NT2/D1 (cell line): ENCODE data around the gene AASS.
"Not testable (repeated sequence)": the region's sequence is repeated elsewhere in the genome, so short reads cannot be mapped to it uniquely, and the experiment has no call there.

ENCODE experiments used
- SUZ12 ChIP-seq: IDR thresholded peaks from 2 replicates; pipeline ENCODE4 v1.6.1; 2011; ENCODE audit not compliant: insufficient read length, insufficient read depth; ENCODE audit errors: extremely low read depth
- ZNF274 ChIP-seq: IDR thresholded peaks from 2 replicates; pipeline ENCODE4 v1.6.1; 2011; ENCODE audit warnings: mild to moderate bottlenecking, low read depth, low read length

DNA sequence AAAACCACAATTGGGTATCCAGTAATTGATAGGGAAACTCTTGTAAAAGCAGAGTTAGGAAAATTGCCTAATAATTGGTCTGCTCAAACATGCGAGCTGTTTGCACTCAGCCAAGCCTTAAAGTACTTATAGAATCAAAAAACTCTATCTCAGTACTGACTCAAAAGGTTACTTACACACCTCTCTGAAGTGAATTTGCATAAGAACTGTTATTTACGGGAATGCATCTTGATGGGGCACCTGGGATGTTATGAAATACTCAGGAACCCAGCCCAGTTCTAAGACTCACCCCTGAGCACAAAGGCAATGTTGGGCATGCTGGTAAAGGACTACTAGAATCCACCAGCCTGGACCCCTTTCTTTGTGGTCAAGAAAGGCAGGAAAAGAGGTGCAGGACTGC lies 28.1 kb upstream of the AASS start:
- TF ChIP-seq ZNF274, SUZ12: not testable (repeated sequence)
